HG02642 (cell line): Measurements from ENCODE around the gene CD44.

Experiments used
- ATAC-seq: cut with Tn5 transposase; IDR thresholded peaks from one replicate; pipeline ENCODE4 v1.9.1; 2021; ENCODE audit warnings: mild to moderate bottlenecking; ENCODE audit not compliant: unreplicated experiment, poor library complexity

The CD44 gene

GRCh38 chr11:35250192-35250591 is 111.2 kb downstream of the CD44 start:
- no peak for ATAC-seq

DNA sequence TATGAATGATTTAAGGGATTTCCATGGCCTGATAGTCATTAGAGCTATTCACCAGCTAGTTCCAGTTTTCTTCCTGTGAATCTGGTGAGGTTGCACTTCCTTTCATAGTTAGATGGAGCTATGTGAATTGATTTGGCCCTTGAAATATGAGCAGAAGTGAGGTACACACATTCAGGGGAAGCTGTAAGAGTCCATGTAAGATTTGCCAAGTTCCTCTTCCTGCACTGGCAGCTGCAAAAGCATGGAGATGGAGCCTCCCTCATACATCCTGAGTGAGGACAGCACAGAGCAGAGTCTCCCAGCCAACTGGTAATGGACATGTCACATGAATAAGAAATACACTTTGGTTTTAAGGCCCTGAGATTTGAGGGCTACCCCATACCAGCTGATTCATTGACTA is 111.7 kb downstream of the CD44 start:
- no peak for ATAC-seq

DNA sequence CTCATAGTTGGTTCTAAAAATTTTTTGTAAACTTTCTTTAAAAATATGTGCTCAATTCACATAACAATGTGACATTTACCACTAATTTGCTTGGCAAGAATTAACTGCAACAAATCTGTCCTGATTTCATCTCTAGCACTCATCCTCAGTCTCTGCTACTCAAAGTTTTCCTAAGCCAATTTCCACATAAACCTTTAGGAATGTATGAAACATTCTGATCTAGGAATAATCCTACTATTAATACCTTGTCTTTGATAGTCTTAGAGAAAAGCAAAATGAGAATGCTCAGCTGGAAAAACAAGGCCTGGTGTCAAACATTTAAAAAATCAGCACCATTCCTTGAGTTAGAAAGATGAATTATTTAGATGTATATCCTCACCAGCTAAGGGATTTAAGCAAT is 114.3 kb downstream of the CD44 start:
- no peak for ATAC-seq

DNA sequence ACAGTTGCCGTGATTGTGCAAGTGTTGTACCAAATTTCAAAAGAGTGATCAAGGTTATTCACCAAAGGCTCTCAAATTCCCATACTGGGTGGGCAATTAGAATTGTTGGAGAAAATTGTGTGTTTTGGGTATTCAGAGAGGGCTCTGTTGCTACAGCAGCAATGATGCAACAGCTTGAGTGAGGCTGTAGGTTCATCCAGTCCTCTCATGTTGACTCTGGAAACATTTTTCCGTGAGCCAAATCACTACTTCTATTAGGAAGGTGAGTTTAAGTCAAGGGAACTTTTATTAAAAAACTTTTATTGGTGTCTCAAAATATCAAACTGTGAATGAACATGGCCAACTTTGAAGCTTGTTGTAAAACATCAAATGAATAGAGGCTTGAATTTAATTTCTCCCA is 116.5 kb downstream of the CD44 start:
- no peak for ATAC-seq

DNA sequence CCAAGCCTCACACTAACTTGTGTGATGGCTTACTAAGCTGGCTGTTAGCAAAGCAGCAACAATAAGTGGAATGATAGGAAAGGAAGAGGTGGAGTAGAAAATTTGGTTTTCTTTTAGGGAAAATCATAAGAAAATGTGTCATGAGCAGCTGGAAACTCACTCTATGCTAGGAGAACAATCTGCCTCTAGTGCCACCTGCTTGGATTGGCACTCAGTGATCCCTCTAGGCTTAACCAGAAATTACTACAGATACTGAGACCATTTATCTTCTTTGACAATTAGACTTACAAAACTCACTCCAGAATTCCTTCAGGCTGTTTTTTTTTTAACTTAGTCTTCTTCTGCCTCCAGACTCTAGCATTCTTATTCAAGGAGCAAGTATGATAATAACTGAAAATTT is 117.3 kb downstream of the CD44 start:
- ATAC-seq, result no peak

- ATAC-seq, result peak; percentile 99
Observed at GRCh38 chr11:35257281-35257680, 118.3 kb downstream of the CD44 start.

DNA sequence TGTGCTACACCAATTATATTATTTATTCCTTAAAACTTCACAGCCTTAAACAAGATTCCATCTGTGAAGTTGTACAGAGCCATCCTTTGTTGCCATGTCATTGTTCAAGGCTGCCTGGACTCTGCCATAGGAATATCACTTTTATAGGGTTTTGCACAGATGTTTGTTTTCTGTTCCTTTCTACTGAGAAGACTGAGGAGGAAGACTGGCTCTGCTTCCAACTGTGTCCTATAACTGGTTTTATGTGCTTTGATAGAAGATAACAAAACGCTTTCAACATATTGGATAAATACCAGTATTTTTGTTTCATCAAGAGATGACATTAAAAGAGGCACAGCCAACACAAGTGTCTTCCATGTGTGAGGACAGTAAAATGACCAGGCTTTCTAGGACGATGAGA is 120.6 kb downstream of the CD44 start:
- no peak for ATAC-seq

DNA sequence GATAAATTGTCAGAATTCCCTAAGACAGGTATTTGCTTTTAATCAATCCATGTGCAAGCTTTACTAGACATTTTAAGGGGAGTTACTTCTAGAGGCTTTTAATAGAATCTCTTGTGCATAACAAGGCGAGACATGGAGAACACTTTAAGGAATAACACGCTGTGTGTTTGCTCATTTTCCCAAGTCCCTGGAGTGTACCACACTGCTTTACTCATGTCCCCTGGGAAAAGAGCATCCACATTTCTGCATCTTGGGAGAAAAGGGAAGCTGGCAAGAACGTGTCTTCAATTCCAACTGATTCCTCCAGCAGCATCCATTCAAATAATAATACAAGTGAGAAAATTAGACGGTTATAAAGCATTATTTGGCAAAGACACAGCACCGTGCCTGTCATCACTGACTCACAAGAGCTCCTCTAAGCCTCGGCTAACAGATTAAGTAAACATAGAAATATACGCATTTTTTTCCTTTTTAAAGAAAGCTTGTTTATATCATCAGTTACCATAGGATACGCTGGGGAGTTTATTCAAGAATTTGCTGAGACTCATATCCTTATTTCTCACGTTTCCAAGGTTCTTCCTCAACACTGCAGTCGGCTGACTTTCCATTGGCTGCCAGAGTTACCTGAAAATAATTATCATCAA is 121.5 kb downstream of the CD44 start:
- no peak for ATAC-seq

DNA sequence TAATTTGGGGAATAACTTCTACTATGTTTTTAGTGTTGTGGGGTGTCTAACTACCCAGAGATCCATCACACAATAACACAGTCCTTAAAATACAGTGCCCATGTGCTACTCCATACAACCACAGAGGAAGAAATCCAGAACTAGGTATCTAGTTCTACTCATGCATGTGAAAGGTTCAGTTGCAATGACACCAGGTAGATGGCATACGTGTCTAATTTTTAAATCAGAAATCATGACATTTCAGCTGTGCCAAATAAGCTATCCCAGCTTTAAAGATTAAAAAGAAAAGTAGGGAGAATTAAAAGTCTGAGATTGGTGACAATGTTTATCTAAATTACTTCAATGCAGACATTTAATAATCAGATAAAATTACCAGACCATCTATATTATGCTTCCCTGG is 122.2 kb downstream of the CD44 start:
- no peak for ATAC-seq

GRCh38 chr11:35262056-35262455 is 123.1 kb downstream of the CD44 start:
- no peak for ATAC-seq

DNA sequence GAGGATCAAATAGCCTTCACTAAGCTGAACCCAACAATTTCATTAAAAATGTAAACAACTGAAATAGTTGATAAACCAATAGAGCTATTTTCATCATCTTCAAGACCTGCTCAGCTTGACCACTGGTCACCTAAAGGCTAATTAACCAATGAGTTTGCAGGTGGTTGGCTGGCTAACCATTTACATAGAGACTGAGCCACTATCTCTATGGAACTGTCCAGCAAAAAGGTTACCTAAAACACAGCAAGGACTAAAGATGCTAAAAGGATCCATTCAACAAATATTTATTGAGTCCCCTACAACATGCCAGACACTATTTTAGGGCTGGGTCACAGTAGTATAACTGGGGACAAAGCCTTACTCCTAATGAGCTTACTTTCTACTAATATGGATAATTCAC is 123.8 kb downstream of the CD44 start:
- no peak for ATAC-seq

DNA sequence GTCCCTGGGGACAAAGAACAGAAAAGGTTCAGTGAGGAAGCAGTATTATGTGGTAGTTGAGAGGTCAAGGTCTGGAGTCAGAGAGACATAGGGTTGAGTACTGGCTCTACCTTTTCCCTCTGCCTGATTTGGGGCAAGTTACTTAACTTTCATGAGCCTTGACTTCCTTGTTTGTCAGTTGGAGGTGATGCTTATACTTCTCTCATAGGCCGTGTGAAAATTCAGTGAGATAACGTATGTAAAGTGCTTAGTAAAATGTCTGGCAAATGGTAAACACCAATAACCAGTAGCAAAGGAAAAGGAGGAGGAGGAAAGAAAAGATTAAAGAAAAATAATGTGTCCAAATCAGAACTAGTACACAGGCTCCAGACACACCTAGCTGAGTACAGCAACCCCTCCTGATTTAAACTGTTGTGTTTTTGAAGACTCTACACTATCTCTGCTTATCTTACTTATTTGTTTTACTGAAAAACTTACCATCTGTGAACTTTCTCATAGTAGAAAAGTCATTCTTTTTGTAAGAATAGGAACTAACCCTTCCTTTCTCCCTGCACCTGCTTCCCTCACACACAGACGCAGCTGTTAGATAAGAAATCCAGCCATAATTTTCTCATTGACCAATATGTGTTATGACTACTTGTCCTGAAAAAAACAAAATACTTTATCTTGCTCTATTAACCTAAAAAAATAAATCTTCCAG is 126.9 kb downstream of the CD44 start:
- no peak for ATAC-seq

DNA sequence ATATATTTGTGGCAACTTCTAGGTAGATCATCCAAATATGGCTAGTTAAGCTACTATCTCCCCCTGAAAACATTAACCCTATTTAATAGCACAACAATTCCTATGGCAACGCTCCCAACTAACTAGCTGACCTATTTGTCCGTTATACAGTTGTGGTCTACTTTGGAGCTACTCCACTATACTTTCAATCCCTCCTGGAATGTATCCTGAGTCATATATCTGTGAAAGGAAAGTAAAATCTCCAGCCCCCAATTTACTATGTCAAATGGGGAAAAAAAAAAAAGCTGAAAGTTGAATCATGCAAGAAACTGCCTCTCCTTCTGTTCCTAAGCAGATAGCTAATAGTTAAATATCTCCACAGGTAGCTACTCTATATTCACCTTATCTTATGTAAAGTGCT is 128.5 kb downstream of the CD44 start:
- ATAC-seq, result no peak

- ATAC-seq, result no peak
Observed at GRCh38 chr11:35270342-35270741, 131.4 kb downstream of the CD44 start.

DNA sequence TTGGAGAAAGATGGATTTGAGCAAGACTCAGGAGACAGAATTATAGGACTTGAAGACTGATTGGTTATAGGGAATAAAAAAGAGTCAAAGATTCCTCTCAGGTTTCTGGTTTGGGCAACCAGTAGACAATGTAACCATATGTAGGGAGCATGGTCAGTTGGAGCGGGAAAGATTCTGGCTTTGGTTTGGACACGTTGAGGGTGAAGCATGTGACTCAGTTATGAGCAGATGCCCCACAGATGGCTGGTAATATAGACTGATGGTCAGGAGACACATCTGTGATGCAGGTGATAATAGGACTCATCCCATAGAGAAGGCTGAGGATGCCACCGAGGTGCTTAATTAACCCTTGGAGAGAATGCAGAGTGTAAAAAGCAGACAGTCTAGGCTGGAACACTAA is 132.1 kb downstream of the CD44 start:
- ATAC-seq, result no peak

DNA sequence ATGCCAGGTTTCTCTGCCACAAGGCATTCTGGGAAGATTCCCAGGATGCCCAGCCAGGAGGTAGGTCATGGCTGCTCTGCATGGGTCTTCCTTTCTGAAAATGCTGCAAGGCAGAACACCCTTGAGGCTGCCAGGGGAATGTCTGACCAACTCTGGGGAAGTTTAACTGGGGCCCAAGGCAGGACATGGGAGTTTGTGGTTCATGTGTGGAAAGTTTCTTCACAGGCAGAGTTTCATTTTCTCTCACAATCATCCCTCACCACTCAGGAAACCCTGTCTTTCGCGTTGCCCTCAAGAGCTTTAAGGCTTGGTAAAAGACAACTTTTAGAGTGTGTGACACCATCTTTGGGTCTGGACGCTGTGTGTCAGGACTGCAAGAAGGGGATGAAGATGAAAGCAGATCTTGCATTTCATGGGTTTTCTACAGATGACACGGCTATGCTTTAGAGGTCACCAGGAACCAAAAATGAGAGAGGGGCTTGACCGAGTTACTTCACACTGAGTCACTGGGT is 133.5 kb downstream of the CD44 start:
- peak; percentile 89 for ATAC-seq

GRCh38 chr11:35274909-35275785 is 136.2 kb downstream of the CD44 start:
- no peak for ATAC-seq

- no peak for ATAC-seq
Observed at GRCh38 chr11:35275786-35276170, 136.8 kb downstream of the CD44 start.

- ATAC-seq, result no peak
Observed at GRCh38 chr11:35276396-35277145, 137.6 kb downstream of the CD44 start.

GRCh38 chr11:35277827-35278226 is 138.9 kb downstream of the CD44 start:
- no peak for ATAC-seq
